Stomach (tissue), 9 donors: ENCODE results near the gene SUPT16H. TPM values are rescaled to one million over a fixed set of nuclear protein-coding genes. Genes with fewer than 3 reads are reported as not detected.

ENCODE experiments used
- DNase-seq, 2 donors: peaks; one replicate each; pipeline versions ENCODE4 v3.0.0 to v3.0.0-alpha.2; 2013 to 2019
- H3K27ac ChIP-seq, 5 donors: fragments of 200-600 bp in 4 of 5; sonication (generic) in 4 of 5; one replicate each; pipeline ENCODE4 v1.5.1; 2013 to 2019; ENCODE audit warnings: mild to moderate bottlenecking in 1 of 5, moderate library complexity in 1 of 5
- H3K27me3 ChIP-seq, 3 donors: fragments of 200-600 bp; sonication (generic); one replicate each; pipeline ENCODE4 v1.5.1; 2017 to 2019; ENCODE audit warnings: mixed run types in 1 of 3
- H3K36me3 ChIP-seq, 4 donors: fragments of 200-600 bp; sonication (generic); 1 replicate in 3 of 4; 2 replicates in 1 of 4; pipeline ENCODE4 v1.5.1; 2016 to 2019
- H3K4me1 ChIP-seq, 4 donors: fragments of 200-600 bp; sonication (generic); one replicate each; pipeline ENCODE4 v1.5.1; 2016 to 2019
- H3K4me3 ChIP-seq, 4 donors: fragments of 200-600 bp; sonication (generic) in 3 of 4; one replicate each; pipeline ENCODE4 v1.5.1; 2016 to 2019; ENCODE audit warnings: mild to moderate bottlenecking in 1 of 4
- H3K9me3 ChIP-seq, 4 donors: fragments of 200-600 bp; sonication (generic); one replicate each; pipeline ENCODE4 v1.5.1; 2016 to 2019
- EP300 ChIP-seq: sonication (generic); formaldehyde crosslinking; IDR thresholded peaks from one replicate; pipeline ENCODE4 v1.6.1; 2017; ENCODE audit warnings: antibody characterized with exemption
- POLR2A ChIP-seq, 4 donors: fragments of 450-650 bp; IDR thresholded peaks; one replicate each; pipeline ENCODE4 v1.6.1; 2016; ENCODE audit warnings: antibody characterized with exemption in 4 of 4, control low read depth in 2 of 4, mild to moderate bottlenecking in 1 of 4, moderate library complexity in 1 of 4
- POLR2AphosphoS5 ChIP-seq, 3 donors: sonication (generic); formaldehyde crosslinking; IDR thresholded peaks; one replicate each; pipeline ENCODE4 v1.6.1; 2016; ENCODE audit warnings: antibody characterized with exemption in 3 of 3
- WGBS, 5 donors: extraction: QIAGEN DNeasy Blood & Tissue Kit in 3 of 5; methylation state at CpG; one replicate each; pipeline versions ENCODE4 v1.1.5 to v1.1.7; 2013 to 2018; 5-methylcytosine and 5-hydroxymethylcytosine counted together
- intact Hi-C: fragments of 100-400 bp; cut with DNase I; formaldehyde crosslinking; loops from one replicate; pipeline ENCODE4 v1.15.1; 2023; ENCODE audit warnings: low total_unique reads
- polyA plus RNA-seq, 3 donors: library from polyadenylated mRNA; stranded (reverse); fragments of 200-250 nt; gene quantifications; one replicate each; pipeline ENCODE4 v1.2.3, GENCODE V29; 2013
- total RNA-seq, 5 donors: library from RNA; depleted of rRNA; stranded (reverse); fragments of >200 nt; gene quantifications; one replicate each; pipeline versions ENCODE4 v1.1.0 to v1.2.3, GENCODE V29; 2014 to 2016
- TF ChIP-seq, protein P1 (sequence below), 7 experiments: fragments of 450-650 bp in 4 of 7; fragments of 200-600 bp in 3 of 7; sonication (generic) in 3 of 7; IDR thresholded peaks; one replicate each; pipeline ENCODE4 v1.5.1; 2016 to 2019; ENCODE audit warnings: antibody characterized with exemption in 7 of 7, control low read depth in 2 of 7, mild to moderate bottlenecking in 1 of 7
- donor health status: healthy with polysubstance abuse.
- donor health status: Bipolar disorder and iron deficiency.
- donor health status: healthy.

Gene SUPT16H
- total and polyA plus RNA-seq, 8 donors, result 14.2 to 76.2 (median 34.6) TPM

DNA sequence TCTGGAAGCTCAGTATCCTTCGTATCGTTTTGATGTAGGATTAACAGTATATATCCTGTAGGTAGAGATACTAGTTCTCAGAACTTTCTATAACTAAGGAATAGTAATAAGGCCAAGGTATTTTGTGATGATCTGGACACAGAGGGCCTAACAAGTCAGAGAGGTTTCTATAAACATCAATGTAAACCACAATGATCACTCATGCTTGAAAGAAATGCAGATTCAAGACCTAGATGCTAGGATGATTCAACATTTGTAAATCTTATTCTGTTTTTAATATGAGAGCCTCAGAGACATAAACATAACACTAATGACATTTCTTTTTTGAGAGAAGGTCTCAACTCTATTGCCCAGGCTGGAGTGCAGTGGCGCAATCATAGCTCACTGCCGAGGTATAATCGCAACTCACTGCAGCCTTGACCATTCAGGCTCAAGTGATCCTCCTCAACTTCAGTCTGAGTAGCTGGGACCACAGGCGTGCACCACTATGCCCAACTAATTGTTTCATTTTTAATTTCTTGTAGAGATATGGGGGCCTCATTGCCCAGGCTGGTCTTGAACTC is 16.2 kb downstream of the SUPT16H start:
- 94 to 99% (median 97%) methylated on average over 6 of the region's 6 CpGs for WGBS, 5 donors
- intact Hi-C loops, result no loop called here
- peaks cover 76 to 100% (median 100%) of the 10 kb centered on the region in 4 donors for H3K36me3 ChIP-seq

DNA sequence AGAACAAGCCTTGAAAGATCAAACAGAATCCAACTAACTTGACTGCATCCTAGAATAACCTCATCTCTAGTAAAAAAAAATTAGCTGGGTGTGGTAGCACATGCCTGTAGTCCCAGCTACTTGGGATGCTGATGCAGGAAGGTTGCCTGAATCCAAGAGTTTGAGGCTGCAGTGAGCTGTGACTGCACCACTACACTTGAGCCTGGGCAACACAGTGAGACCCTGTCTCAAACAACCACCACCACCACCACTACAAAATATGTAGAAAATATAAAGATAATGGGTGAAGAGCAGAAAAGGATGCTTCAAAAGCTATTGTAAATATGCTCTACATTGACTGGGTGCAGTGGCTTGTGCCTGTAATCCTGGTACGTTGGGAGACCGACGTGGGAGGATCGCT is 27.3 kb downstream of the SUPT16H start:
- Histone ChIP-seq H3K4me3 (no peak overlapping the region), H3K27ac (no peak overlapping the region), H3K27me3 (no peaks in the 10 kb centered on the region), H3K9me3 (no peaks in the 10 kb centered on the region), H3K36me3 (peaks cover 93 to 100% (median 100%) of the 10 kb centered on the region in 4 donors), H3K4me1 (no peaks in the 10 kb centered on the region)
- DNase-seq, result no peak
- 93 to 99% (median 97%) methylated on average over 4 of the region's 4 CpGs for WGBS, 5 donors
- intact Hi-C loops, result no loop called here
- no peak for TF ChIP-seq EP300
- TF ChIP-seq, protein P1, sequence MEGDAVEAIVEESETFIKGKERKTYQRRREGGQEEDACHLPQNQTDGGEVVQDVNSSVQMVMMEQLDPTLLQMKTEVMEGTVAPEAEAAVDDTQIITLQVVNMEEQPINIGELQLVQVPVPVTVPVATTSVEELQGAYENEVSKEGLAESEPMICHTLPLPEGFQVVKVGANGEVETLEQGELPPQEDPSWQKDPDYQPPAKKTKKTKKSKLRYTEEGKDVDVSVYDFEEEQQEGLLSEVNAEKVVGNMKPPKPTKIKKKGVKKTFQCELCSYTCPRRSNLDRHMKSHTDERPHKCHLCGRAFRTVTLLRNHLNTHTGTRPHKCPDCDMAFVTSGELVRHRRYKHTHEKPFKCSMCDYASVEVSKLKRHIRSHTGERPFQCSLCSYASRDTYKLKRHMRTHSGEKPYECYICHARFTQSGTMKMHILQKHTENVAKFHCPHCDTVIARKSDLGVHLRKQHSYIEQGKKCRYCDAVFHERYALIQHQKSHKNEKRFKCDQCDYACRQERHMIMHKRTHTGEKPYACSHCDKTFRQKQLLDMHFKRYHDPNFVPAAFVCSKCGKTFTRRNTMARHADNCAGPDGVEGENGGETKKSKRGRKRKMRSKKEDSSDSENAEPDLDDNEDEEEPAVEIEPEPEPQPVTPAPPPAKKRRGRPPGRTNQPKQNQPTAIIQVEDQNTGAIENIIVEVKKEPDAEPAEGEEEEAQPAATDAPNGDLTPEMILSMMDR (IDR thresholded peaks at IDR 0.05), result no peak
- no peak for TF ChIP-seq POLR2A (IDR thresholded peaks at IDR 0.05)
- no peak for TF ChIP-seq POLR2AphosphoS5 (IDR thresholded peaks at IDR 0.05)

More for the DNA sequence above, 16.2 kb downstream of the SUPT16H start:
- Histone ChIP-seq H3K4me1 (no peaks in the 10 kb centered on the region), H3K4me3 (no peak overlapping the region), H3K9me3 (no peaks in the 10 kb centered on the region), H3K27ac (no peak overlapping the region), H3K27me3 (no peaks in the 10 kb centered on the region)
- DNase-seq, result no peak
- TF ChIP-seq, protein P1 (IDR thresholded peaks at IDR 0.05), result no peak
- TF ChIP-seq POLR2AphosphoS5 (IDR thresholded peaks at IDR 0.05), result no peak
- TF ChIP-seq EP300, result no peak
- TF ChIP-seq POLR2A (IDR thresholded peaks at IDR 0.05), result no peak

DNA sequence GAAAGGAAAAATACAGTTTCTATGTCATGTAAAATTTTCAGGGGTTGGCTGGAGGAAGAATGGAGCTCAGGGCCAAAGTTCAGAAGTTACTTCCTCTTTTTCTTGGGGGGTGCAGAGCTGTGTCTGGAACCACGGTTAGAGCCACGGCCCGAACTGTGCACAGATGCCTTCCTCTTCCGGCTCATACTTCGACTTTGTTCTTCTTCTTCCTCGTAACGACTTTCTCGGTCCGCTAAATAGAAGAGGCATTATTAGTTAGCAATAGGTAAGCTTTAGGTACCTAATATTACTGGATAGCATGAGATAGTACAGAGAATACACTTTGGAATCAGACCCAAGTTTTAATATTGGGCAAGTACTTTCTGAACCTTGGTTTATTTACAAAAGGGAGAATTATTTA is 31.2 kb downstream of the SUPT16H start:
- H3K4me1 ChIP-seq, result no peaks in the 10 kb centered on the region
- no peak overlapping the region for H3K4me3 ChIP-seq
- TF ChIP-seq, protein P1 (IDR thresholded peaks at IDR 0.05), result no peak
- TF ChIP-seq EP300 (no peak), POLR2AphosphoS5 (IDR thresholded peaks at IDR 0.05) (no peak), POLR2A (IDR thresholded peaks at IDR 0.05) (no peak)
- H3K27ac ChIP-seq, result no peak overlapping the region
- DNase-seq, result peak in 1 of 2 donors; percentile 22
- H3K9me3 ChIP-seq, result no peaks in the 10 kb centered on the region
- 75 to 92% (median 87%) methylated on average over 9 of the region's 9 CpGs for WGBS, 5 donors
- peaks cover 55 to 71% (median 69%) of the 10 kb centered on the region in 4 donors for H3K36me3 ChIP-seq
- no peaks in the 10 kb centered on the region for H3K27me3 ChIP-seq
- intact Hi-C loops, result no loop called here

DNA sequence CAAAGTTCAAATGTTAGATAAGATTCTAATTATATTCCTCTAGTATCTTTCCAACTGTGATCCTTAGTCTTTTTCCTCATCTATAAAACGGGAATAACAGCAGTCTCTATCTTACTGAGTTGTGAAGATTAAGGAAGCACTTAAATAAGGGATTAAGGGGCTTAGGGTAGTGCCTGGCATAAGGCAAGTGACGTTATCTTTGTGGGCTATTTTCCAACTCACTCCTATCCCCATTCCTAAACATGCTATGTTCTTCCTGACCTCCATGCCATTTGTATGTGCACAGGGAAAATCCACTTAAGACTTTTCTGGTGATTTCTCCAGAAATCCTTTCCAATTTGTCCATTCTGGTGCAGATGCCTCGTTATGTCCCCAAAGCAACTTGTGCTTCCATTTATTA is 33.3 kb downstream of the SUPT16H start:
- H3K36me3 ChIP-seq, result peaks cover 38 to 51% (median 49%) of the 10 kb centered on the region in 4 donors
- TF ChIP-seq EP300, result no peak
- no peak for TF ChIP-seq POLR2A (IDR thresholded peaks at IDR 0.05)
- TF ChIP-seq, protein P1 (IDR thresholded peaks at IDR 0.05), result no peak
- no peak for TF ChIP-seq POLR2AphosphoS5 (IDR thresholded peaks at IDR 0.05)
- no peaks in the 10 kb centered on the region for H3K27me3 ChIP-seq
- H3K9me3 ChIP-seq, result no peaks in the 10 kb centered on the region
- intact Hi-C loops, result no loop called here
- no peak overlapping the region for H3K27ac ChIP-seq
- DNase-seq, result no peak
- no peaks in the 10 kb centered on the region for H3K4me1 ChIP-seq
- no peak overlapping the region for H3K4me3 ChIP-seq
- WGBS, 5 donors, result 23 to 53% (median 35%) methylated on average over 2 to 3 of the region's 3 CpGs
